Upper lobe of left lung (tissue), 4 donors: ENCODE measurements around the gene GSG1L.

Experiments used
- POLR2A ChIP-seq, 4 donors: fragments of 450-650 bp; IDR thresholded peaks; one replicate each; pipeline ENCODE4 v1.5.1; 2016 to 2017; ENCODE audit warnings: antibody characterized with exemption in 4 of 4, mild to moderate bottlenecking in 2 of 4
- POLR2AphosphoS5 ChIP-seq, 2 donors: sonication (generic); formaldehyde crosslinking; IDR thresholded peaks; one replicate each; pipeline ENCODE4 v1.5.1; 2017; ENCODE audit warnings: antibody characterized with exemption in 2 of 2
- TF ChIP-seq, protein P1 (sequence below), 6 experiments: fragments of 450-650 bp in 4 of 6; fragments of 200-600 bp in 2 of 6; sonication (generic) in 2 of 6; IDR thresholded peaks; one replicate each; pipeline ENCODE4 v1.5.1; 2016 to 2019; ENCODE audit warnings: antibody characterized with exemption in 6 of 6

DNA sequence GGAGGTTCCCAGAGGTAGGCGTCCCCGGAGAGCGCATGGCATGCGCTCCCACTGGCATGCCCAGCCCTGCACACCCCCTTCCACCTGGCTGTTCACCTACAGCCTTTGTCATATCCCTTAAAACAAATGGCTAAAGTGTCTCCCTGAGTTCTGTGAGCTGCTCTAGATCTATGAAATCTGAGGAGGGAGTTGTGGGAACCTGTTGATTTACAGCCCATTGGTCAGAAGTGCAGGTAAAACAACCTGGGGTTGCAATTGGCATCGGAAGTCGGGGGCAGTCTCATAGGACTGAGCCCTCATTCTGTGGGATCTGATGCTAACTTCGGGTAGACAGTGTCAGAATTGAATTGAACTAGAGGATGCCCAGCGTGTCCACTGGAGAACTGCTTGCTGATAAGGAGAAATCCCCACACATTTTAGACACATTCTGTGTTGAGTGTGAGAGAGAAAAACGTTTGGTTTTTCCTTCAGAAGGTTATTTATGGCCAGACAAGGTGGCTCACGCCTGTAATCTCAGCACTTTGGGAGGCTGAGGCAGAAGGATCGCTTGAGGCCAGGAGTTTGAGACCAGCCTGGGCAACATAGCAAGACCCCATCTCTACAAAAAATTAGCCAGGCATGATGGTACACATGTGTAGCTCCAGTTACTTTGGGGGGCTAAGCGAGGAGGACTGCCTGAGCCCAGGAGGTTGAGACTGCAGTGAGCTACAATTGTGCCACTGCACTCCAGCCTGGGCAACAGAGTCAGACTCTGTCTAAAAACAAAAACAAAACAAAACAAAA, 22.1 kb upstream of the GSG1L start:
- TF ChIP-seq, protein P1, sequence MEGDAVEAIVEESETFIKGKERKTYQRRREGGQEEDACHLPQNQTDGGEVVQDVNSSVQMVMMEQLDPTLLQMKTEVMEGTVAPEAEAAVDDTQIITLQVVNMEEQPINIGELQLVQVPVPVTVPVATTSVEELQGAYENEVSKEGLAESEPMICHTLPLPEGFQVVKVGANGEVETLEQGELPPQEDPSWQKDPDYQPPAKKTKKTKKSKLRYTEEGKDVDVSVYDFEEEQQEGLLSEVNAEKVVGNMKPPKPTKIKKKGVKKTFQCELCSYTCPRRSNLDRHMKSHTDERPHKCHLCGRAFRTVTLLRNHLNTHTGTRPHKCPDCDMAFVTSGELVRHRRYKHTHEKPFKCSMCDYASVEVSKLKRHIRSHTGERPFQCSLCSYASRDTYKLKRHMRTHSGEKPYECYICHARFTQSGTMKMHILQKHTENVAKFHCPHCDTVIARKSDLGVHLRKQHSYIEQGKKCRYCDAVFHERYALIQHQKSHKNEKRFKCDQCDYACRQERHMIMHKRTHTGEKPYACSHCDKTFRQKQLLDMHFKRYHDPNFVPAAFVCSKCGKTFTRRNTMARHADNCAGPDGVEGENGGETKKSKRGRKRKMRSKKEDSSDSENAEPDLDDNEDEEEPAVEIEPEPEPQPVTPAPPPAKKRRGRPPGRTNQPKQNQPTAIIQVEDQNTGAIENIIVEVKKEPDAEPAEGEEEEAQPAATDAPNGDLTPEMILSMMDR (IDR thresholded peaks at IDR 0.05): no peak
- TF ChIP-seq POLR2AphosphoS5 (IDR thresholded peaks at IDR 0.05) (no peak), POLR2A (IDR thresholded peaks at IDR 0.05) (no peak)
